Measurements from ENCODE around the gene ROBO2. TPM values are rescaled to one million over a fixed set of nuclear protein-coding genes. Genes with fewer than 3 reads are reported as not detected.

ROBO2 gene
- total RNA-seq, 2 donors from 2014 or later: 2.5 to 2.9 TPM

DNA sequence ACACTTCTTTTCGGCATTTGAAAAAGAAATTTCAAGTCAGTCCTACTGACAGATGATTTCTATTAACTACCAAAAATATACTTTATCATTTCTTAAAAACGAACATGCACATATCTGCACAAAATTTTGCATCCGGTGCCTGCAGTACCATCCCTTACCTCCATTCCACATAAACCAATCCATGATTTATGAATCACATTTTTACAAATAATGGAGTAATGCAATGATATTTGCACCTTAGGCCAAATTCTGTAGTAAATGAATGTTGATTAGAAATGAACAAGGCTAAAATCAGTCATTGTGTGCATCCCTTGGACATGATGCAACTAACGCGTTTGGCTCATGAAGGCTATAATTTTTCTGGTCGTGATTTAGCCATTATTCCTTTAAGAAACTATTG is 46.5 kb downstream of the ROBO2 start:
- no peak overlapping the region for H3K9ac ChIP-seq (ENCODE audit: extremely low read depth, low read length, poor library complexity, severe bottlenecking)
- H3K27ac ChIP-seq (ENCODE audit: low read depth, low read length): no peak overlapping the region
- no peaks in the 10 kb centered on the region for H3K36me3 ChIP-seq (ENCODE audit: control insufficient read depth, insufficient read depth, low read length)
- no peak for DNase-seq
- H3K4me1 Mint-ChIP-seq: no peaks in the 10 kb centered on the region
- no peaks in the 10 kb centered on the region for H3K27me3 Mint-ChIP-seq (ENCODE audit: insufficient read depth)
- TF ChIP-seq, protein P1, sequence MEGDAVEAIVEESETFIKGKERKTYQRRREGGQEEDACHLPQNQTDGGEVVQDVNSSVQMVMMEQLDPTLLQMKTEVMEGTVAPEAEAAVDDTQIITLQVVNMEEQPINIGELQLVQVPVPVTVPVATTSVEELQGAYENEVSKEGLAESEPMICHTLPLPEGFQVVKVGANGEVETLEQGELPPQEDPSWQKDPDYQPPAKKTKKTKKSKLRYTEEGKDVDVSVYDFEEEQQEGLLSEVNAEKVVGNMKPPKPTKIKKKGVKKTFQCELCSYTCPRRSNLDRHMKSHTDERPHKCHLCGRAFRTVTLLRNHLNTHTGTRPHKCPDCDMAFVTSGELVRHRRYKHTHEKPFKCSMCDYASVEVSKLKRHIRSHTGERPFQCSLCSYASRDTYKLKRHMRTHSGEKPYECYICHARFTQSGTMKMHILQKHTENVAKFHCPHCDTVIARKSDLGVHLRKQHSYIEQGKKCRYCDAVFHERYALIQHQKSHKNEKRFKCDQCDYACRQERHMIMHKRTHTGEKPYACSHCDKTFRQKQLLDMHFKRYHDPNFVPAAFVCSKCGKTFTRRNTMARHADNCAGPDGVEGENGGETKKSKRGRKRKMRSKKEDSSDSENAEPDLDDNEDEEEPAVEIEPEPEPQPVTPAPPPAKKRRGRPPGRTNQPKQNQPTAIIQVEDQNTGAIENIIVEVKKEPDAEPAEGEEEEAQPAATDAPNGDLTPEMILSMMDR (conservative IDR thresholded peaks at IDR 0.05): peak; percentile 40
- H3K4me1 ChIP-seq (ENCODE audit: control insufficient read depth, insufficient read depth, low read length): no peaks in the 10 kb centered on the region
- H3K9me3 ChIP-seq (ENCODE audit: control insufficient read depth, low read length): no peaks in the 10 kb centered on the region
- WGBS, 2 experiments (ENCODE audit: insufficient coverage in 1 of 2, insufficient read length in 1 of 2): 90 to 92% methylated on average over 4 to 6 of the region's 6 CpGs
- no peak overlapping the region for H3K4me3 ChIP-seq (ENCODE audit: low read length)
- no peaks in the 10 kb centered on the region for H3K9me3 Mint-ChIP-seq
- H3K4me3 Mint-ChIP-seq: no peak overlapping the region
- no peak overlapping the region for H3K27ac Mint-ChIP-seq
- H3K27me3 ChIP-seq (ENCODE audit: control insufficient read depth, insufficient read depth, low read length, poor library complexity, severe bottlenecking): no peaks in the 10 kb centered on the region
- H3K36me3 Mint-ChIP-seq (ENCODE audit: low read depth): no peaks in the 10 kb centered on the region

DNA sequence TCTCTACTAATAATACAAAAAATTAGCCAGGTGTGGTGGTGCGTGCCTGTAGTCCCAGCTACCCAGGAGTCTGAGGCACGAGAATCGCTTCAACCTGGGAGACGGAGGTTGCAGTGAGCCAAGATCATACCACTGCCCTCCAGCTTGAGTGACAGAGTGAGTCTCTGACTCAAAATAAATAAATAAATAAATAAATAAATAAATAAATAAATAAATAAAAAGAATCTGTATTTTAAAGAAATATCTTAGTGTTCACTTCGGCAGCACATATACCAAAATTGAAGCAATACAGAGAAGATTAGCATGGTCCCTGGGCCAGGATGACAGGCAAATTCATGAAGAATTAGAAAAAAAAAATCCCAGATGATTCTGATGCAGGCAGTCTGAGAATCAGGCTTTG is 51.9 kb downstream of the ROBO2 start:
- Histone ChIP-seq H3K9me3 (ENCODE audit: control insufficient read depth, low read length) (no peaks in the 10 kb centered on the region), H3K27me3 (ENCODE audit: control insufficient read depth, insufficient read depth, low read length, poor library complexity, severe bottlenecking) (no peaks in the 10 kb centered on the region), H3K36me3 (ENCODE audit: control insufficient read depth, insufficient read depth, low read length) (no peaks in the 10 kb centered on the region), H3K9ac (ENCODE audit: extremely low read depth, low read length, poor library complexity, severe bottlenecking) (no peak overlapping the region), H3K4me1 (ENCODE audit: control insufficient read depth, insufficient read depth, low read length) (no peaks in the 10 kb centered on the region), H3K27ac (ENCODE audit: low read depth, low read length) (no peak overlapping the region), H3K4me3 (ENCODE audit: low read length) (no peak overlapping the region)
- Mint-ChIP-seq H3K27me3 (ENCODE audit: insufficient read depth) (no peaks in the 10 kb centered on the region), H3K4me1 (peaks cover 4% of the 10 kb centered on the region), H3K27ac (no peak overlapping the region), H3K36me3 (ENCODE audit: low read depth) (no peaks in the 10 kb centered on the region), H3K4me3 (no peak overlapping the region), H3K9me3 (no peaks in the 10 kb centered on the region)
- 97 to 100% methylated on average over 1 to 5 of the region's 5 CpGs for WGBS, 2 experiments (ENCODE audit: insufficient coverage in 1 of 2, insufficient read length in 1 of 2)
- TF ChIP-seq, protein P1 (conservative IDR thresholded peaks at IDR 0.05): no peak
- no peak for DNase-seq

DNA sequence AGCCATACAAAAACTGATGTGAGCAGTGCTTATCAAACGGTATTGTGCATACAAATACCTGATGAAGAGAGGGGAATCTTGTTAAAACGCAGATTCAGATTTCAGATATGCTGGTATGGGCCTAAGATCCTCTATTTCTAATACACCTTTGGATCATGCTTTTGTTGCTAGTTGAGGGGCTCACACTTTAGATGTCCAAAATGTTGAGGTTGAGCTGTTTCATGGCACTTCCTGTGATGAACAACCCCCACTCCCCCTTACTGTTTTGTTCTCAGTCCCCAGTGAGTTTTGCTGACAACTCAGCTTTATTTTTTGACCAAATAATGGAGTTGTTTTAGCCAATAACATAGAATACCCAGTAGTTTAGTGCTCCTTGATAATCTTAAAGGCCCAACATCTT is 53.2 kb downstream of the ROBO2 start:
- H3K9ac ChIP-seq (ENCODE audit: extremely low read depth, low read length, poor library complexity, severe bottlenecking): no peak overlapping the region
- Mint-ChIP-seq H3K27ac (no peak overlapping the region), H3K9me3 (no peaks in the 10 kb centered on the region), H3K36me3 (ENCODE audit: low read depth) (no peaks in the 10 kb centered on the region), H3K4me3 (no peak overlapping the region), H3K27me3 (ENCODE audit: insufficient read depth) (no peaks in the 10 kb centered on the region), H3K4me1 (peaks cover 4% of the 10 kb centered on the region)
- no peak overlapping the region for H3K27ac ChIP-seq (ENCODE audit: low read depth, low read length)
- TF ChIP-seq, protein P1 (conservative IDR thresholded peaks at IDR 0.05): no peak
- 66 to 72% methylated on average over 2 of the region's 2 CpGs for WGBS, 2 experiments (ENCODE audit: insufficient coverage in 1 of 2, insufficient read length in 1 of 2)
- no peaks in the 10 kb centered on the region for H3K36me3 ChIP-seq (ENCODE audit: control insufficient read depth, insufficient read depth, low read length)
- H3K4me3 ChIP-seq (ENCODE audit: low read length): no peak overlapping the region
- no peaks in the 10 kb centered on the region for H3K27me3 ChIP-seq (ENCODE audit: control insufficient read depth, insufficient read depth, low read length, poor library complexity, severe bottlenecking)
- no peaks in the 10 kb centered on the region for H3K4me1 ChIP-seq (ENCODE audit: control insufficient read depth, insufficient read depth, low read length)
- H3K9me3 ChIP-seq (ENCODE audit: control insufficient read depth, low read length): no peaks in the 10 kb centered on the region
- no peak for DNase-seq
